ENCODE data around the gene GSTA1.
"Not testable (repeated sequence)": the region's sequence is repeated elsewhere in the genome, so short reads cannot be mapped to it uniquely, and the experiment has no call there.

The GSTA1 gene

GRCh38 chr6:52826513-52826912, 22.9 kb upstream of the GSTA1 start:
- no peaks in the 10 kb centered on the region for H3K36me3 ChIP-seq (ENCODE audit: control insufficient read depth, insufficient read depth, low read length)
- no peaks in the 10 kb centered on the region for H3K4me1 ChIP-seq (ENCODE audit: control insufficient read depth, insufficient read depth, low read length)

DNA sequence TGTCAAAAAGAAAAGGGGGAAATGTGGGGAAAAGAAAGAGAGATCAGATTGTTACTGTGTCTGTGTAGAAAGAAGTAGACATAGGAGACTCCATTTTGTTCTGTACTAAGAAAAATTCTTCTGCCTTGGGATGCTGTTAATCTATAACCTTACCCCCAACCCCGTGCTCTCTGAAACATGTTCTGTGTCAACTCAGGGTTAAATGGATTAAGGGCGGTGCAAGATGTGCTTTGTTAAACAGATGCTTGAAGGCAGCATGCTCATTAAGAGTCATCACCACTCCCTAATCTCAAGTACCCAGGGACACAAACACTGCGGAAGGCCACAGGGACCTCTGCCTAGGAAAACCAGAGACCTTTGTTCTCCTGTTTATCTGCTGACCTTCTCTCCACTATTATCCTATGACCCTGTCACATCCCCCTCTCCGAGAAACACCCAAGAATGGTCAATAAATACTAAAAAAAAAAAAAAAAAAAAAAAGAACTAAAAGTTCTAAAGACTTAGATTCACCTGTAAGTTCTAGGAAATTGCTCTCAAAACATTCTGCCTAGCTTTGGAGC, 22.4 kb upstream of the GSTA1 start:
- not testable (repeated sequence) for H3K36me3 ChIP-seq (ENCODE audit: control insufficient read depth, insufficient read depth, low read length)

More at GRCh38 chr6:52826513-52826912, 22.9 kb upstream of the GSTA1 start:
- Histone ChIP-seq H3K9ac (ENCODE audit: low read depth, low read length) (no peak overlapping the region), H3K9me3 (ENCODE audit: control insufficient read depth, insufficient read depth, low read length) (no peaks in the 10 kb centered on the region), H3K4me3 (ENCODE audit: low read depth, low read length) (no peak overlapping the region), H3K27me3 (ENCODE audit: control insufficient read depth, insufficient read depth, low read length) (no peaks in the 10 kb centered on the region)

GRCh38 chr6:52825270-52825793, 21.7 kb upstream of the GSTA1 start:
- H3K9ac ChIP-seq (ENCODE audit: low read depth, low read length); H3K9me3 ChIP-seq (ENCODE audit: control insufficient read depth, insufficient read depth, low read length); H3K4me3 ChIP-seq (ENCODE audit: low read depth, low read length); H3K27me3 ChIP-seq (ENCODE audit: control insufficient read depth, insufficient read depth, low read length); H3K4me1 ChIP-seq (ENCODE audit: control insufficient read depth, insufficient read depth, low read length); H3K36me3 ChIP-seq (ENCODE audit: control insufficient read depth, insufficient read depth, low read length): not testable (repeated sequence)

More for the DNA sequence above, 22.4 kb upstream of the GSTA1 start:
- not testable (repeated sequence) for H3K9ac ChIP-seq (ENCODE audit: low read depth, low read length); H3K4me3 ChIP-seq (ENCODE audit: low read depth, low read length); H3K4me1 ChIP-seq (ENCODE audit: control insufficient read depth, insufficient read depth, low read length); H3K9me3 ChIP-seq (ENCODE audit: control insufficient read depth, insufficient read depth, low read length); H3K27me3 ChIP-seq (ENCODE audit: control insufficient read depth, insufficient read depth, low read length)

GRCh38 chr6:52821842-52822241, 18.2 kb upstream of the GSTA1 start:
- H3K4me3 ChIP-seq (ENCODE audit: low read depth, low read length): no peak overlapping the region
- H3K36me3 ChIP-seq (ENCODE audit: control insufficient read depth, insufficient read depth, low read length): no peaks in the 10 kb centered on the region
- H3K9me3 ChIP-seq (ENCODE audit: control insufficient read depth, insufficient read depth, low read length): no peaks in the 10 kb centered on the region
- no peaks in the 10 kb centered on the region for H3K4me1 ChIP-seq (ENCODE audit: control insufficient read depth, insufficient read depth, low read length)
- no peak overlapping the region for H3K9ac ChIP-seq (ENCODE audit: low read depth, low read length)
- no peaks in the 10 kb centered on the region for H3K27me3 ChIP-seq (ENCODE audit: control insufficient read depth, insufficient read depth, low read length)

- Histone ChIP-seq H3K36me3 (ENCODE audit: control insufficient read depth, insufficient read depth, low read length) (no peaks in the 10 kb centered on the region), H3K27me3 (ENCODE audit: control insufficient read depth, insufficient read depth, low read length) (no peaks in the 10 kb centered on the region), H3K4me3 (ENCODE audit: low read depth, low read length) (no peak overlapping the region), H3K9ac (ENCODE audit: low read depth, low read length) (no peak overlapping the region), H3K9me3 (ENCODE audit: control insufficient read depth, insufficient read depth, low read length) (no peaks in the 10 kb centered on the region), H3K4me1 (ENCODE audit: control insufficient read depth, insufficient read depth, low read length) (peaks cover 2% of the 10 kb centered on the region)
These were observed 16.6 kb upstream of the GSTA1 start for GRCh38 chr6:52820198-52820597.

- no peak overlapping the region for H3K9ac ChIP-seq (ENCODE audit: low read depth, low read length)
- H3K27me3 ChIP-seq (ENCODE audit: control insufficient read depth, insufficient read depth, low read length): no peaks in the 10 kb centered on the region
- no peaks in the 10 kb centered on the region for H3K9me3 ChIP-seq (ENCODE audit: control insufficient read depth, insufficient read depth, low read length)
- peaks cover 4% of the 10 kb centered on the region for H3K4me1 ChIP-seq (ENCODE audit: control insufficient read depth, insufficient read depth, low read length)
- H3K36me3 ChIP-seq (ENCODE audit: control insufficient read depth, insufficient read depth, low read length): no peaks in the 10 kb centered on the region
- H3K4me3 ChIP-seq (ENCODE audit: low read depth, low read length): no peak overlapping the region
These were observed 11.8 kb upstream of the GSTA1 start for GRCh38 chr6:52815167-52816092.

GRCh38 chr6:52814545-52814944, 10.9 kb upstream of the GSTA1 start:
- H3K9me3 ChIP-seq (ENCODE audit: control insufficient read depth, insufficient read depth, low read length); H3K4me3 ChIP-seq (ENCODE audit: low read depth, low read length); H3K9ac ChIP-seq (ENCODE audit: low read depth, low read length); H3K36me3 ChIP-seq (ENCODE audit: control insufficient read depth, insufficient read depth, low read length); H3K4me1 ChIP-seq (ENCODE audit: control insufficient read depth, insufficient read depth, low read length); H3K27me3 ChIP-seq (ENCODE audit: control insufficient read depth, insufficient read depth, low read length): not testable (repeated sequence)

GRCh38 chr6:52809777-52810176, 6.2 kb upstream of the GSTA1 start:
- H3K4me3 ChIP-seq (ENCODE audit: low read depth, low read length); H3K9ac ChIP-seq (ENCODE audit: low read depth, low read length); H3K9me3 ChIP-seq (ENCODE audit: control insufficient read depth, insufficient read depth, low read length); H3K27me3 ChIP-seq (ENCODE audit: control insufficient read depth, insufficient read depth, low read length); H3K4me1 ChIP-seq (ENCODE audit: control insufficient read depth, insufficient read depth, low read length); H3K36me3 ChIP-seq (ENCODE audit: control insufficient read depth, insufficient read depth, low read length): not testable (repeated sequence)

GRCh38 chr6:52808660-52809059, 5.0 kb upstream of the GSTA1 start:
- H3K4me3 ChIP-seq (ENCODE audit: low read depth, low read length): no peak overlapping the region
- H3K9ac ChIP-seq (ENCODE audit: low read depth, low read length): no peak overlapping the region
- no peaks in the 10 kb centered on the region for H3K27me3 ChIP-seq (ENCODE audit: control insufficient read depth, insufficient read depth, low read length)
- no peaks in the 10 kb centered on the region for H3K9me3 ChIP-seq (ENCODE audit: control insufficient read depth, insufficient read depth, low read length)
- H3K36me3 ChIP-seq (ENCODE audit: control insufficient read depth, insufficient read depth, low read length): no peaks in the 10 kb centered on the region
- H3K4me1 ChIP-seq (ENCODE audit: control insufficient read depth, insufficient read depth, low read length): no peaks in the 10 kb centered on the region

GRCh38 chr6:52802806-52803205, 810 bp downstream of the GSTA1 start:
- Histone ChIP-seq H3K4me1 (ENCODE audit: control insufficient read depth, insufficient read depth, low read length) (no peaks in the 10 kb centered on the region), H3K9me3 (ENCODE audit: control insufficient read depth, insufficient read depth, low read length) (no peaks in the 10 kb centered on the region), H3K9ac (ENCODE audit: low read depth, low read length) (no peak overlapping the region), H3K4me3 (ENCODE audit: low read depth, low read length) (no peak overlapping the region), H3K36me3 (ENCODE audit: control insufficient read depth, insufficient read depth, low read length) (no peaks in the 10 kb centered on the region), H3K27me3 (ENCODE audit: control insufficient read depth, insufficient read depth, low read length) (no peaks in the 10 kb centered on the region)

DNA sequence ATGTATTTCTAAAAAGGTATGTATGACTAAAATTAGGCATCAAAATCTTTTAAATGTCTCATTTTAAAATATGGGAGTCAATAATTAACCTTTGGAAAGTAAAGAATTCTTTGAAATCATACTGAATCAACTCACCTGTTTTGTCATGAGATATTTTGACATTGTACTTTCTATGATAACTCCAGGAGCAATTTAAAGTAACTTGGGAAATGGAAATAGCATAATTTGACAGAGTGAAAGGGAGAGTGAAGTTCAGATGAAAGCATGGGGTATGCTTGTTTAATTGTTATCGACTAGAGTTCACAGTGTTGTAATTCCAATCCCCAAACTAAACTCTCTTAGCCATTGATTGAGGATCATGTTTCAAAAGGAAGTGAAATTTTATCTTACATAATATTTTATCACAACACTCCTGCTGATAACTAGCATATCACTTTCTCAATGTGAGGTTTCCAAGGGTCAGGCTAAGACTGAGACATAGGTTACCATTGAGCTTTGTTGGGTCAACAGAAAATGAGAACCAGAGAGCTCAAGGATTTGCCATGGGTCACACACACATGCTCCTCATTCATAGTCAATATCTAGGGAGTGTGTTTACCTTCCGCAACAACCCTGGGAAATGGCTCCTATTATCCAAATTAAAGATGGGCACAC, 2.3 kb downstream of the GSTA1 start:
- no peaks in the 10 kb centered on the region for H3K27me3 ChIP-seq (ENCODE audit: control insufficient read depth, insufficient read depth, low read length)
- no peak overlapping the region for H3K9ac ChIP-seq (ENCODE audit: low read depth, low read length)
- H3K4me1 ChIP-seq (ENCODE audit: control insufficient read depth, insufficient read depth, low read length): no peaks in the 10 kb centered on the region
- H3K9me3 ChIP-seq (ENCODE audit: control insufficient read depth, insufficient read depth, low read length): no peaks in the 10 kb centered on the region
- H3K36me3 ChIP-seq (ENCODE audit: control insufficient read depth, insufficient read depth, low read length): no peaks in the 10 kb centered on the region
- no peak overlapping the region for H3K4me3 ChIP-seq (ENCODE audit: low read depth, low read length)

DNA sequence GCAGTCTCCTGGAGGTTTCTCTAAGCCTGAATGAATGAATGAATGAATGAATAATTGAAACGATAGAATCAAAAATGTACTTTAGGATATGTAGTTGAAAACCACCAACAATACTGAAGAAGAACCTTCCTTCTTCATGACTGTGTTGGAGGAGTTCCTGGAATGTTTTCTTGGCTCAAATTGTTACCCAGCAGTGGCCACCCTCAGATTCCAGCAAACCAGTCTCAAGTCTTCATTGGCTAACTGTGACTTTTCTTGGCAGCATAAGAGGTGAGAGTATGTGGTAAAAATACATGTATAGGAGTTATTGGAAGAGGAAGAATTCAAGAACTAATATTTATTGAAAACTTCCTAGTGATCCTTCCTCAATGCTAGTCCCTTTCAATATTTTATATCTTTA, 4.3 kb downstream of the GSTA1 start:
- H3K4me3 ChIP-seq (ENCODE audit: low read depth, low read length); H3K9me3 ChIP-seq (ENCODE audit: control insufficient read depth, insufficient read depth, low read length); H3K4me1 ChIP-seq (ENCODE audit: control insufficient read depth, insufficient read depth, low read length); H3K9ac ChIP-seq (ENCODE audit: low read depth, low read length); H3K36me3 ChIP-seq (ENCODE audit: control insufficient read depth, insufficient read depth, low read length); H3K27me3 ChIP-seq (ENCODE audit: control insufficient read depth, insufficient read depth, low read length): not testable (repeated sequence)
